ENCODE measurements around the gene PIK3R5.

DNA sequence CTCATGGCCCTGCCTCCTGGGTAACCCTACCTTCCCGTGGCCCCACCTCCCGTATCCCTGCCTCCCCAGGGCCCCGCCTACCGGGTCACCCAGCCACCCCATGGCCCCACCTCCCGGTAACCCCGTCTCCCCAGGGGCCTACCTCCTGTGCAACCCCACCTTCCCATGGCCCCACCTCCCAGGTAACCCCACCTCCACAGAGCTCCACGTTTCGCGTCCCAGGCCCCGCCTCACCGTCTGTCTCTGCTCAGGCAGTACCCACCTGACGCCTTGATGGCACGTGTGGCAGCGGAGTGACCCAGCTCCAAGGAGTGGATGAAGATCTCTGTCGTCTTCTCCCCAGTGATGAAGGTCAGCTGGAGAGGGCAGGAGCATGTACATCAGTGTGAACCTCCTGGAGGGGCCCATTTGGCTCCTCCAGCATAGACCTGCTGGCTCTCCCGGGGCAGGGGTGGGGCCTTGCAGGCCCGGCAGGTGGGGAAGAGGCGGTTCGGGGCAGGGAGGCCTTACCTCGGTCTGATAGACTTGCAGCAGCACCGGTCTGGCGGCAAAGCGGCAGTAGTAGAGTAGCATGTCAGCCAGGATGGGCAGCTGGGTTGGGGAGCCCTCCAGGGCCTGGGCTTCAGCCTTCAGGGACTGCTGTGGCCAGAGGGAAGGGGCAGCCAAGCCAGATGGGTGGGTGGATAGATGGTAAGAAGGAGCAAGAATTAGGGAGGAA, 79.4 kb downstream of the PIK3R5 start:
- TF ChIP-seq CTCF (IDR thresholded peaks at IDR 0.05) (no peak), POLR2A (IDR thresholded peaks at IDR 0.05) (no peak)
